HG03108 (cell line): ENCODE results near the gene ATXN7L1.

Experiments
- ATAC-seq: cut with Tn5 transposase; IDR thresholded peaks from one replicate; pipeline ENCODE4 v1.9.1; 2021; ENCODE audit warnings: moderate library complexity; ENCODE audit not compliant: unreplicated experiment

Gene ATXN7L1

DNA sequence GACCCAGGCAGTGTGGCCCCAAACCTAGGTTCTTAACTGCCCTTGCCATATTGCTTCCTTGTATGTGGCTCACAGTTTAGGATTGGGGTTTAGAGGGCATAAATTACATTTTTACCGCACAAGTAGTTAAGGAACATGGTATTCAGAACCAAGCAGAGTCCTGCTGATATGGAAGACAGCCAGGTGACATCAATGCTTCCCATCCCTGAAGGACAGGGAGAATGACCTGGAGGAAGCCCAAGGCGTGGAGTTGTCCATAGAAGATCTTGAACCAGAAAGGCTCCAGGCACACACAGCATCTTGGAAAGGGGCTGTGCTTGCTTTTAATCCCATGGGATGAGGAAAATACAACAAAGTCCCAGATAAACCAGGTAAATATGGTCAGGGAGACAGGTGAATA, 48.3 kb downstream of the ATXN7L1 start:
- no peak for ATAC-seq

GRCh38 chr7:105827151-105827875, 49.1 kb downstream of the ATXN7L1 start:
- no peak for ATAC-seq

DNA sequence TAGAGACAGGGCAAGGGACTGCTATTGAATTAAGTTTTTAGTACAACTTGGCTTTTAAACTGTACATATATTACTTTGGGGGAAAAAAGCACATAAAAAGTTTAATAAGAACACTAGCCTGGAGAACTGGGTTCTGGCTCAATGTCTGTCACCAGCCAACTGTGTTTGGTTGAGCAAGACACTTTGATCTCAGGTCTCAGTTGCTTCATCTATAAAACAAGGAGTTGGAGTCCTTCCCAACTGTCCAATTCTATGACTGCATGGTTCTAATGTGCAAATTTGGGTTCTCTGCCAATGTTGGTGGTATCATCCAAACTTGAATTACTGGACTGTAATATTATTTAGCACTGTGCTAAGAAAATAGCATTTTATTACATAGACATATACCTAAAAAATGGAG, 50.3 kb downstream of the ATXN7L1 start:
- ATAC-seq: no peak

DNA sequence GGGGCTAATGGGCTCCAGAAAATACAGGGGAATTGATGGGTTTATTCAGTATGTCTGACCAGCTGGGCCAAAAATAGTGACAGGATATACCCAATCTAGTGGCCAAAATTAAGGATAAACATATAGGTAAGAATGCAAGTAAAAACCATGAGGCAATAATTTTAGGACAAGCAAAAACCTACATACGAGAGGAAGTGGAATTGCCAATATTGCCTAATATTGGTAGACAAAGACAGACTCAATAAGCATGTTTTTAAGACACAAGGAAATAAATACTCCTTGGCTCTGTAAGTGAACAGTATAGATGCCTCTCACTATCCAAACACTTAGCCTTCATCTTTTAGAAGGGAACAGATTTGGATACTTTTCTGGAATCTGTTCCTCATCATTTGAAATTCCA, 51.0 kb downstream of the ATXN7L1 start:
- no peak for ATAC-seq

GRCh38 chr7:105822806-105823205, 53.6 kb downstream of the ATXN7L1 start:
- ATAC-seq: no peak

DNA sequence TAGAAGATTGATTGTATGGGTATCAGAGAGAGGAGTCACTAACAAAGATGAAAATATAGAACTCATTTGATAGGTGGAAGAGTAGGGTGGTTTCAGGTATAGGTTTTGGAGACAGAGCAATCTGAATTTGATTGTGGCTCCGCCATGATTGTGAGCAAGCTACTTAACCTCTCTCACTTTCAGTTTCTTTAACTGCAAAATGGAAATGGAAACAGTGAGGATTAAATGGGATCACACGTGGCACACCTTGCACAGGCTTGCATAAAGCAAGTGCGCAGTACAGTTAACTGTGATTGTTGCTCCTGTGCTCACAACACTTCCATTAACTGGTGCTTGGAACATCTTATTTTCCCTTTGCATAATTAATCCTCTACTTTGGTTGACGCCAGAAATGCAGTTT, 54.9 kb downstream of the ATXN7L1 start:
- no peak for ATAC-seq

DNA sequence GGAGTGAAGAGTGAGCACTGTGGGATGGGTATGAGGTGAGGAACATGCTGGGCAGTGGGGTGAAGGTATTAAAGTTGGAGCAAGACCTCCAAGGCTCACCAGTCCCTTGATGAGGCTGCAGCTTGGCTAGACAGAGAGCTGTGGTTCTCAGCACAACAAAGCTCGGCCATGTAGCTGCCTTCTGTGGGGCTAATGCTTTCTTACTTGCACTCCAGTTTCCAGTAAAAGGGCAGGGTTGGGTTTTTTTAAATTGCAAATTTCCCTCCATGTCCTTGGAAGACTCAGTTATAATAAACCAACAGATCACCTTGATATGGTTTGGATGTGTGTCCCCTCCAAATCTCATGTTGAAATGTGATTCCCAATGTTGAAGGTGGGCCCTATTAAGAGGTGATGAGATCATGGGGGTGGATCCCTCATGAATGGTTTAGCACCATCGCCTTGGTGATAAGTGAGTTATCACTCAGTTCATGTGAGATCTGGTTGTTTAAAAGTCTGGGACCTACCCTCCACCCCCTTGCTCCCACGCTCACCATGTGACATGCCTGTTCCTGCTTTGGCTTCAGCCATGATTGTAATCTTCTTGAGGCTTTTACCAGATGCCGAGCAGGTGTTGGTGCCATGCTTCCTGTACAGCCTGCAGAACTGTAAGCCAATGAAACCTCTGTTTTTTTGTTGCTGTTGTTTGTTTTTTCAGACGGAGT, 55.9 kb downstream of the ATXN7L1 start:
- ATAC-seq: no peak

DNA sequence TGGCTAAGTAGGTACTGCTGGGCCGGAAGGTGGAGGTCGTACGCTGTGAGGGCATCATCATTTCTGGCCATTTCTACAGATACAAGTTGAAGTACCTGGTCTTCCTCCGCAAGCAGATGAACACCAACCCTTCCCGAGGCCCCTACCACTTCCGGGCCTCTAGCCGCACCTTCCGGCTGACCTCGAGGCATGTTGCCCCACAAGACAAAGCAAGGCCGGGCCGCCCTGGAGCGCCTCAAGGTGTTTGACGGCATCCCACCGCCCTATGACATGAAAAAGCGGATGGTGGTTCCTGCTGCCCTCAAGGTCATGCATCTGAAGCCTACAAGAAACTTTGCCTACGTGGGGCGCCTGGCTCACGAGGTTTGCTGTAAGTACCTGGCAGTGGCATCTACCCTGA, 56.8 kb downstream of the ATXN7L1 start:
- no peak for ATAC-seq

- ATAC-seq: no peak
These were observed 59.3 kb downstream of the ATXN7L1 start for GRCh38 chr7:105816954-105817615.

GRCh38 chr7:105816266-105816843, 60.0 kb downstream of the ATXN7L1 start:
- ATAC-seq: no peak

- no peak for ATAC-seq
These were observed 60.8 kb downstream of the ATXN7L1 start for GRCh38 chr7:105815576-105815975.

DNA sequence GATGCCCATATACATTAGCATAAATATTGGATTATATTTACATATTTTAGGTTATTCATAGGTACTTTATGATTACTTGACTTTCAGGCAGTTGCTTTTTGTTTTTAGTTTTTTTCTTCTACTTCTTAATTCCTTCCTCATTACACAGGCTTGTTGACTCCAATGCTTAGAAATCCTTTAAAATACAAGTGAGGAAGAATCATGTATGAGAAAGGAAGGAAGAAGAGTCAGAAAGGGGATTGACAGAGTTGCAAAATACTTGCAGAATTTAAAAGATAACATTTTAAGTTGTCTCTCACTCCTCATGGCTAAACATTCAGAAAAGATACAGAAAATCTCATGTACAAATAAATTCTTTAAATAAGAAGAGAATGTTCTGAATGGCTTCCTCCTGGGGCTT, 61.9 kb downstream of the ATXN7L1 start:
- no peak for ATAC-seq

GRCh38 chr7:105811189-105811847, 65.1 kb downstream of the ATXN7L1 start:
- ATAC-seq: no peak

DNA sequence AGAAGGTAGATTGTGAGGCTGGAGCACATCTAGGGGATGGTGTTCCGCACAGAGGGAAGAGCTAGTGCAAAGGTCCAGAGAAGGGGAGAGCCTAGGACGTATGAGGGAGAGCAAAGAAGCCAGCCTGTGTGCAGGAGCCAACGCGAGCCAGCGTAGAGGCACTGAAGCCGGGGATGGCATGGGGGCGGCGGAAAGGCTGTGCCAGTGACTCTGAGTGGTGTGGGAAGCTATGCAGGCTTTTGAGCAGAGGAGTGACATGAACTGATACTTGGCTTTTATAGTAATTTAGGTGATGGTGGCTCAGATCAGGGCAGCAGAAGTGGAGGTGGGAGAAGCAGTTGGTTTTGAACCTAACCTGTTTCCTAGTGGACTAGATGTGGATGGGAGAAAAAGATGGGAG, 65.8 kb downstream of the ATXN7L1 start:
- no peak for ATAC-seq

DNA sequence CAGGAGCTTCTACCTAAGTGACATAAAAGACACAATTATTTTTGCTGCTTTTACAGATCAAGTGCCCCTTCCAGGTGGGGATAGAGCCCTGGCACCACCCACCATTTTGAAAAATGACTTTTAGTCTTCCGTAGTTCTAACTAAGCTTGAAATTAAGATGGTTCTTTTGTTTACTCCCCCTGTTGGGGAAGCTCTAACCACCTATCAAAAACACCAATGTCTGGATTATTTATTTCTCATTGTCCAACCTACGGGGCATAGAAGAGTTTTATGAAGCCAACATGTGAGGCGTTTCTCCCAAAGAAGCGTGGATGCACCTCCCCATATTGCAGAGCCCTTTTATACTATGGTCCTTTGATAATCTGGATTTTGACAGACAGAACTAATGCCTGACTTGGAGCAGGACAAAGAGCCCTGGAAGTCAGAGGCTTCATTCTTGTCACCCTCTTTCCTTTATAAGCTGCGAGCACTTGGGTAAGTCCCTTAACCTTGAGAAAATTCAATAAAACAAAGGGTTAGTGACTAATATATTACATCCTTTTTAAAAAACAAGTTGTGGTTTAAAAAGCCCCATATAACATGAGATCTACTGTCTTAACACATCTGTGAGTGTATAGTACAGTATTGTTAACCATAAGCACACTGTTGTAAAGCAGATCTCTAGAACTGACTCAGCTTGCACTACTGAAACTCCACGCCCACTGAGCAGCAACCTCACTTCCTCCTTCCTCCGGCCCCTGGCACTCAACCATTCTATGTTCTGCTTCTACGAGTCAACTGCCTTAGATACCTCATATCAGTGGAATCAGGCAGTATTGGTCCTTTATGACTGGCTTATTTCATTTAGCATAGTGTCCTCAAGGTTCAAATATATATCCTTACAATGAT, 67.5 kb downstream of the ATXN7L1 start:
- ATAC-seq: peak; percentile 96

DNA sequence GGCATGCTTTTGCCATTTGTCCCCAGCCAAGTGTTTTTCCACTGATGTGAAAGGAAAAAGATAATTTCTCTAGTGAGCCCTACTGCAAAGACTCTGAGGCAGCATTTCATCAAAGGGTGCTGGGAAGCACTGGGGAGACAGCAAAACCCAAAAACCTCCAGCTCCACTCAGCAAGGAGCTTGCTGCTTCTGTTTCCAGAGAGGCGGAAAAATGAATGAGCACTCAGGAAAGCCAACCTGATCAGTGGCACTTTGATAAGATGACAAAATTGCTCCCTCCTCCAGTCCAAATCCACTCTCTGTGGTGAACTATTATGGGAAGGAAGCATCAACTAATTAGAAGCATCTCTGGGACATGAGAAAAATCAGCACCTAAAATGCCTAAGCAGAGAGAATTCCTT, 68.2 kb downstream of the ATXN7L1 start:
- no peak for ATAC-seq

DNA sequence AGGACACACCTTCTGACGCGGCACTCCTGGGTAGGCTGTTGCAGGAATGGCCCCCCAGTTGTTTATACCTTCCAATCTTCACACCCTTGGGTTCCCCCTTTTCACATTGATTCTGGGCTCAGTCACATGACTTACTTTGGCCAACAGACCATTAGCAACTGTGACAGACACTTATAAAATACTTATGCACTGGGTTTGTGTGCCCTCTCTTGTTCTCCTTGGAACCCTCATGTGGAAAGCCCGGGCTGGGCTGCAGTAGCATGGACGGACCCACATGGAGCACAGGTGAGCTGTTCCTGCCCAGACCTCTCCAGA, 69.0 kb downstream of the ATXN7L1 start:
- no peak for ATAC-seq

GRCh38 chr7:105806592-105807447, 69.6 kb downstream of the ATXN7L1 start:
- peak; percentile 35 for ATAC-seq

DNA sequence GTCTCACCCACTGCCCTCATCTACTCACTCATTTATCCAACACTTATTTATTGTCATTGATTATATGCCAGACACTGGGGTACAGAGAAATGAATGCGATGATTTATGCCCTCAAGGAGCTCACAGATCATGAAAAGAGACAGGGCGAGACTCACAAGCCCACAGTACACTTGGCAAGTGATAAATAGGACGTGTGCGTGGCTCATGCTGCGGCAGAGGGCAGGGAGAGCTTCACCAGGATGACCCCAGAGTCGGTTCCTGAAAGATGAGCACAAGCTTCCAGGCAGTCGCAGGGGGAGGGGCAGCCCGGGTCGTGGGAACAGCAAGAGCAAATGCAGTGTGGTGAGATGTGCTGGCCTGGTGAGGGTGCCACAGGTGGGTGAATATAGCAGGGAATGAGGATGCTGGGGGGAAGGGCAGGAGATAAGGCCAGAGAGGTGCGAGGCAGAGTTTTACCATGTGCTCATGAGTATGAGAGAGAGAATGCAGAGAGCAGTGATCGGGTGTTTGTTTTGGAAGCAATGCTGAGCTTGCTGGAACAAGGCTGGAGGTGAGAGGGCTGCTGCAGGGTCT, 70.9 kb downstream of the ATXN7L1 start:
- ATAC-seq: no peak
